IPS DF 4.7 (cell line): Measurements from ENCODE around the gene STH.

ENCODE experiments used
- DNase-seq: peaks from one replicate; pipeline ENCODE4 v3.0.0-alpha.2; 2013; ENCODE audit warnings: low spot score; ENCODE audit errors: extremely low read depth

STH gene

GRCh38 chr17:45984368-45984767 is 14.7 kb upstream of the STH start:
- DNase-seq, result no peak

GRCh38 chr17:45985447-45985846 is 13.6 kb upstream of the STH start:
- no peak for DNase-seq

GRCh38 chr17:45986056-45986455 is 13.0 kb upstream of the STH start:
- DNase-seq, result no peak

GRCh38 chr17:45987706-45988105 is 11.3 kb upstream of the STH start:
- no peak for DNase-seq

GRCh38 chr17:45989759-45990158 is 9.3 kb upstream of the STH start:
- no peak for DNase-seq

- no peak for DNase-seq
Observed at GRCh38 chr17:45990886-45991285, 8.2 kb upstream of the STH start.

- DNase-seq, result no peak
Observed at GRCh38 chr17:45991341-45991740, 7.7 kb upstream of the STH start.

GRCh38 chr17:45992175-45992574 is 6.9 kb upstream of the STH start:
- DNase-seq, result no peak

- DNase-seq, result no peak
Observed at GRCh38 chr17:45992904-45993303, 6.1 kb upstream of the STH start.

- no peak for DNase-seq
Observed at GRCh38 chr17:45993962-45994627, 5.0 kb upstream of the STH start.

GRCh38 chr17:45994987-45995386 is 4.1 kb upstream of the STH start:
- DNase-seq, result no peak

- DNase-seq, result no peak
Observed at GRCh38 chr17:45995627-45996270, 3.3 kb upstream of the STH start.

GRCh38 chr17:45996282-45996937 is 2.6 kb upstream of the STH start:
- no peak for DNase-seq

GRCh38 chr17:45997166-45997565 is 1.9 kb upstream of the STH start:
- no peak for DNase-seq

- no peak for DNase-seq
Observed at GRCh38 chr17:45997624-45998023, 1.4 kb upstream of the STH start.

GRCh38 chr17:45999900-46000290 is 845 bp downstream of the STH start:
- DNase-seq, result no peak

GRCh38 chr17:46000292-46000691 is 1.2 kb downstream of the STH start:
- no peak for DNase-seq

- no peak for DNase-seq
Observed at GRCh38 chr17:46000757-46001156, 1.7 kb downstream of the STH start.

GRCh38 chr17:46001390-46002310 is 2.6 kb downstream of the STH start:
- DNase-seq, result no peak

- peak; percentile 56 for DNase-seq
Observed at GRCh38 chr17:46002311-46002972, 3.4 kb downstream of the STH start.

GRCh38 chr17:46002973-46003316 is 3.9 kb downstream of the STH start:
- no peak for DNase-seq
